CD1c-positive myeloid dendritic cell (primary cell): ENCODE measurements around the gene CSF1.

Source experiments
- DNase-seq: peaks from one replicate; pipeline ENCODE4 v3.0.0-alpha.2; 2016; ENCODE audit errors: extremely low spot score

Gene CSF1

GRCh38 chr1:109901524-109902145, 9.0 kb upstream of the CSF1 start:
- DNase-seq, result peak; percentile 78

- no peak for DNase-seq
Measured at GRCh38 chr1:109902204-109902985, 8.3 kb upstream of the CSF1 start.

GRCh38 chr1:109903376-109903930, 7.2 kb upstream of the CSF1 start:
- no peak for DNase-seq

GRCh38 chr1:109904105-109904817, 6.4 kb upstream of the CSF1 start:
- no peak for DNase-seq

- peak; percentile 79 for DNase-seq
Measured at GRCh38 chr1:109905491-109905890, 5.2 kb upstream of the CSF1 start.

- DNase-seq, result peak; percentile 92
Measured at GRCh38 chr1:109906160-109906838, 4.3 kb upstream of the CSF1 start.

GRCh38 chr1:109906839-109907180, 3.8 kb upstream of the CSF1 start:
- no peak for DNase-seq

- no peak for DNase-seq
Measured at GRCh38 chr1:109907190-109907774, 3.4 kb upstream of the CSF1 start.

- no peak for DNase-seq
Measured at GRCh38 chr1:109908836-109909235, 1.8 kb upstream of the CSF1 start.

GRCh38 chr1:109909561-109909960, 1.1 kb upstream of the CSF1 start:
- DNase-seq, result no peak

- DNase-seq, result no peak
Measured at GRCh38 chr1:109910963-109911798, 532 bp downstream of the CSF1 start.

- no peak for DNase-seq
Measured at GRCh38 chr1:109912214-109912861, 1.7 kb downstream of the CSF1 start.

- no peak for DNase-seq
Measured at GRCh38 chr1:109912873-109913272, 2.2 kb downstream of the CSF1 start.

GRCh38 chr1:109913360-109913879, 2.8 kb downstream of the CSF1 start:
- DNase-seq, result no peak

- no peak for DNase-seq
Measured at GRCh38 chr1:109914587-109915240, 4.1 kb downstream of the CSF1 start.

GRCh38 chr1:109917051-109917767, 6.6 kb downstream of the CSF1 start:
- DNase-seq, result no peak

GRCh38 chr1:109917768-109918606, 7.3 kb downstream of the CSF1 start:
- no peak for DNase-seq

- no peak for DNase-seq
Measured at GRCh38 chr1:109918671-109919070, 8.0 kb downstream of the CSF1 start.
